NCI-H1436 treated with DMSO at 0.1 percent for 48 hours (cell line): ENCODE data around the gene SLC30A5.
"Not testable (repeated sequence)": the region's sequence is repeated elsewhere in the genome, so short reads cannot be mapped to it uniquely, and the experiment has no call there.

Experiments used
- DNase-seq: peaks from one replicate; lab custom pipeline; 2025; lab: John Stamatoyannopoulos, UW

The SLC30A5 gene

GRCh38 chr5:69093771-69094482, at the start of gene SLC30A5:
Gene SLC30A5 (plus strand): TSS chr5:69094014. CDS start chr5:69094256, 242 bp downstream.
- DNase-seq: peak; percentile 97

DNA sequence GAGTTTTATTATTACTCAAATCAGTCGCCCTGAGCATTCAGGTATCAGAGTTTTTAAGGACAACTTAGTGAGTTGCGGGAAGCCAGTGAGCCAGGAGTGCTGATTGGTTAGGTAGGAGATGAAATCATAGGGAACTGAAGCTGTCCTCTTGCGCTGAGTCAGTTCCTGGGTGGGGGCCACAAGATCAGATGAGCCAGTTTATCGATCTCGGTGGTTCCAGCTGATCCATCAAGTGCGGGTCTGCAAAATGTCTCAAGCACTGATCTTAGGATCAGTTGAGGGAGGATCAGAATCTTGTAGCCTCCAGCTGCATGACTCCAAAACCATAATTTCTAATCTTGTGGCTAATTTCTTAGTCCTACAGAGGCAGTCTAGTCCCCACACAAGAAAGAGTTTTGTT, 48.6 kb upstream of the SLC30A5 start:
- not testable (repeated sequence) for DNase-seq

GRCh38 chr5:69046375-69046957, 47.3 kb upstream of the SLC30A5 start:
- no peak for DNase-seq

DNA sequence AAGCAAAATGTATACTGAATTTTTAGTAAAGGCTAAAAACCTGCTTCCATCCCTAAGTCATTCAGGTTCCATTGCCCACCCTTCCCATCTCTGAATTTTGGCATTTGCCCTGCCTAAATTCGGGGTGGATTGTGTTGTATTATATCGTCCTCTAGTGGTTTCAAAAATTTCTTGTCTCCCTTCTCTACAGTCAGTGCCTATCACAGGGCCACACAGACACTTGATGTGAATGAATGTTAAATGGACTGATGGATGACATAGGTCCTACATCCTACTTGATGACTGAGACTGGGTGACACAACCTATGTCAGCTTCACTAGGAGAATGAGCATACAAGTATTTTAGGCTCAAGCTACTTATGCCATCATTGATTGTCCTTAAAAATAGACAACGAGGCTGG, 45.6 kb upstream of the SLC30A5 start:
- DNase-seq: no peak

DNA sequence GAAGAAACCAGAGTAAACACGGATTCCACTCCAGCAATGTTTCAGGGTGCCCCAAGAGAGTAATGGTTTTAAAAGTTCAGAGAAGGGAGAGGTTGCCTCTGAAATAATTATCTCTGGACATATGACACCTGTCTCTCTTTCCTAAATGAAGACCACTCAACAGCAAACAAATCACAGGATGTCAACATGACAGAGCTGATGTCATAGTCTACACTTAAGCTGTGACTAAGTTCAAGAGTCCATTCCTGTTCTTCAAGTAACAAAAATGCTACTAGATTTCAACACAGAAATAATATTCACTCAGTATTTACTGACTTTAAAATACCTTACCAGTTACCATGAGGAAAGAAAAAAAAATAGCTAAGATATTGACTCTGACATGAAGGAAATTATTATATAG, 44.7 kb upstream of the SLC30A5 start:
- DNase-seq: no peak

DNA sequence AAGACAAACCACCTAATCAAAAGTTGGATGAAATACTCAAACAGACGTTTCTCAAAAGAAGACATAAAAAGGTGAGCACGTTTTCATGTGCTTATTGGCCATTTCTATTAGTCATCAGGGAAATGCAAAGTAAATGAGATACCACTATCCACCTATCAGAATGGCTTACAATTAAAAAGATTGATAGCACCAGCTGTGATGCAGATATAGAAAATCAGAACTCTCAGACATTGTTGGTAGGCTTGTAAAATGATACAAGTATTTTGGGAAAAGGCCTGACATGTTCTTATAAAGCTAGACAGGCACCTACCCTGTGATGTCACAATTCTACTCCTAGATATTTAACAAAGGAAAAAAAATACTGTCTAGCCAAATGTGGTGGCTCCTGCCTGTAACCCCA, 44.0 kb upstream of the SLC30A5 start:
- no peak for DNase-seq

DNA sequence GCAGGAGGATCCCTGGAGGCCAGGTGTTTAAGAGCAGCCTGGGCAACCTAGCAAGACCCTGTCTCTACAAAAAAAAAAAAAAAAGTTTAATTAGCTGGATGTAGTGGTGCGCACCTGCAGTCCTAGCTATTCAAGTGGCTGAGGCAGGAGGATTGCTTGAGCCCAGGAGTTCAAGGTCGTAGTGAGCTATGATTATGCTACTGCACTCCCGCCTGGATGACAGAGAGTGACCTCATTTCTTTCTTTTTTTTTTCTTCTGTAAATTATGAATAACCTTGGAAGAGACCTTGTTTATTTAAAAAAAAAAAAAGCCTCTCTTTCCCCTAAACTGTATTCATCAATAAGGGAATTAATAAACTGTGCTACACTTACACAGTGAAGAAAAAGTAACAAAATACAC, 43.6 kb upstream of the SLC30A5 start:
- no peak for DNase-seq

GRCh38 chr5:69052181-69052580, 41.6 kb upstream of the SLC30A5 start:
- no peak for DNase-seq

DNA sequence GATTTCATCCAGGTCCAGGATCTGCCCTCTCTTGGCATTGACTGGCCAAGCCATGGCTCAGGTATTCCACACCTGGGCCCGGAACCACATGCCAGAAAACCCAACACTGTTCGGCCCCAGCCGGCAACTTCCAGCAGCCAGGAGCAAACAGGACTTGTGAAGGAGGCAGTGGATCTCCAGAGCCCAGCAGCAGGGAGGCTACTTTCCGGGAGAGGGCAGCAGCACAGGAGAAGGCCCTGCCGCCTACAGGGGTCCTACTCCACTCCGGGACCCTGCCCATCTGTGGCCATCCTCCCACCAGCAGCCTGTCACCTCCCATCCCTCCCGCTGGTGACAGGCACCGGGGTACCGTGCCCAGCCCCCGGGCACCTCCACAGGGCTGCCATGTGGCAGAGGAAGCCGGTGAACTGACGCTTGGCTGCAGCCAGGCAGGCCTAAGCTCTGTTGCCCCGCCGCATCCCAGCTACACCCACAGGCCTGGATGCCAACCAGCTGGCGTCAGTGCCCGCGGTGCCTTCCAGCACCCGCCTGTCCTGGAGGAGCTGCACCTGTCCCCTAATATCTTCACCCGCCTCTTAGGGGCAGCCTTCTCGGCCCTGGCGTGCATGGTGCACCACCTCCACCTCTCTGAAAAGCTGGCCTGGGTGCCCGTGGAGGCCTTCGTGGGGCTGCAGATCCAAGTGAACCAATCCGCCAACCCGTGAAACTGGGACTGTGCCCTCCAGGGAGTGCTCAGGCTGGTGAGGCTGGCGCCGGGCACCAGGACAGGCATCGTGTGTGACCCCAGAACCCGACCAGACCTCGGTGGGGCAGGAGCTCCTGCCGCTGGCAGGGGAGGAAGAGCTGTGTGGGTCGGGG, 18.9 kb upstream of the SLC30A5 start:
- DNase-seq: no peak

GRCh38 chr5:69075522-69076179, 18.2 kb upstream of the SLC30A5 start:
- no peak for DNase-seq

- DNase-seq: no peak
These were observed 14.8 kb upstream of the SLC30A5 start for GRCh38 chr5:69078921-69079540.

GRCh38 chr5:69079556-69079955, 14.3 kb upstream of the SLC30A5 start:
- no peak for DNase-seq

DNA sequence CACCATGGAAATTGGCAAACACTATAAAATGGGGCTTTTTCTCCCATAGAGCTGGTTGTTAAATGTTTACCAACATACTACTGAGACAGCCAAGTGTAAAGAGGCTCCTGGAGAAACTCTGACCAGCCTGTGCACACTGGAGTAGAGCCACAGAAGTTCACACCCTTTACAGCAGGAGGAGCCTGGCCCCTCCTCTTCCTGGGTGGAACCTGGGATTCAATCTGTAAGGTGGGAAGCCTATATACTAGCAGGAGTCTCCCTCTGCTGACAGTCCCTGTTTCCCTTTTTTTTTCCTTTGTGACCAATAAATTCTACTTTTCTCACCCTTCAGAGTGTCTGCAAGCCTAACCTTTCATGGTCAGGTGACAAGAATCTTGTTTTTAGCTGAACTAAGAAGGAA, 10.4 kb upstream of the SLC30A5 start:
- DNase-seq: no peak

- no peak for DNase-seq
These were observed 9.6 kb upstream of the SLC30A5 start for GRCh38 chr5:69084195-69084594.

DNA sequence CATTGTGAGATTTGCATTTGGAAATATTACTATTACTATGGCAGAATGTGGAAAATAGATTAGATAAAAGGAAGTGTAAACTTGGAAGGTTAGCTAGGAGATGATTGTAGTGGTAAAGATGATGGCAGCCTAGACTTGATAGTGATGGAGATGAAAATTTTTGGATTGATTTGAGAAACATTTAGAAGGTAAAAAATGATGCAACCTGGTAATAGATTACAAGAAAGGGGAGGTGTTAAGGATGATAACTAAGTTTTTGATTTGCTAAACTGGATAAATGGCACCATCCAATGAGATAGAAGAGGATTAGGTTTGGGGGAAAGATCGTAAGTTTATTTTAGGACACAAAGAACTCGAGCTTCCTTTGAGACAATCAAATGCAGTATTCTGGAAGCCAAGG, 8.9 kb upstream of the SLC30A5 start:
- DNase-seq: no peak

- DNase-seq: no peak
These were observed 7.6 kb upstream of the SLC30A5 start for GRCh38 chr5:69086206-69086605.

DNA sequence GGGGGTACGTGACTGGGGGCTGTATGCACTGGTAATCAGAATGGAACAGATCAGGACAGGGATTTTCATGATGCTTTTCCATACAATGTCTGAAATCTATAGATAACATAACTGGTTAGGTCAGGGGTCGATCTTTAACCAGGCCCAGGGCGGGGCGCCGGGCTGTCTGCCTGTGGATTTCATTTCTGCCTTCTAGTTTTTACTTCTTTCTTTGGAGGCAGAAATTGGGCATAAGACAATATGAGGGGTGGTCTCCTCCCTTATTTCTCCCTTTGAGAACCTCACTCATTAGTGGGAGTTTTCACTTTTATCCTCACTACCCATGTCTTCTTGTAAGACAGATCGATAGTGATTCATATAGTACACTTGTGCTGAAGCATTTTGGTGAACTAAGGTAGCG, 5.8 kb upstream of the SLC30A5 start:
- DNase-seq: not testable (repeated sequence)

DNA sequence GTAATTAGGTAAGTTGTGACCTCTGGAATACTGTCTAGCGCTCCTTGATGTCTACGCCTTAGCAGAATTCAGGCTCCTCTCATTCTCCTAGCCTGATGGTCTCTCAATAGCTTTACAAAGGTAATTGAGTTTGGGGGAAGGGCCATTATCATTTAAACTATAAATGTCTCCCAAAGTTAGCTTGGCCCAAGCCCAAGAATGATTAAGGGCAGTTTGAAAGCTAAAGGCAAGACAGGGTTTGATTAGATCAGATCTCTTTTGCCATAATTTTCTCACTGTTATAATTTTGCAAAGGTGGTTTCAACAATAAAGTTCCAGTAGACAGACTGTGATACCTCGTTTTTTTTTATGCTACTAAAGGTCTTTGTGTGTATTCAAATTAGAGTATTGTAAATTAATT, 3.7 kb upstream of the SLC30A5 start:
- no peak for DNase-seq

DNA sequence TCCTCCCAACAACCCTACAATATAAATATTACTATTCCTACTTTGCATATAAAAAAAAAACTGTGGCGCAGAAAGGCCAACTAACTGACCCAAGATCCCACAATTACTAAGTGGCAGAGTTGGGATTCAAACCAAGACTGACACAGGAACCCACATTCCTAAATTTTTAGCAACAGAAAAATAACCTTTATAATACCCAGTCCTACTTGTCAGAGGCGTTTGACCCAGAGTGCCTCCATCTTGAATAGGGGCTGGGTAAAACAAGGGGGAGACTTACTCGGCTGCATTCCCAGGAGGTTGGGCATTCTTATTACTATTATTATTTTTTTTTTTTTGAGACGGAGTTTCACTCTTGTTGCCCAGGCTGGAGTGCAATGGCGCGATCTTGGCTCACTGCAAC, 2.0 kb upstream of the SLC30A5 start:
- DNase-seq: no peak

GRCh38 chr5:69092969-69093368, 845 bp upstream of the SLC30A5 start:
- DNase-seq: no peak

DNA sequence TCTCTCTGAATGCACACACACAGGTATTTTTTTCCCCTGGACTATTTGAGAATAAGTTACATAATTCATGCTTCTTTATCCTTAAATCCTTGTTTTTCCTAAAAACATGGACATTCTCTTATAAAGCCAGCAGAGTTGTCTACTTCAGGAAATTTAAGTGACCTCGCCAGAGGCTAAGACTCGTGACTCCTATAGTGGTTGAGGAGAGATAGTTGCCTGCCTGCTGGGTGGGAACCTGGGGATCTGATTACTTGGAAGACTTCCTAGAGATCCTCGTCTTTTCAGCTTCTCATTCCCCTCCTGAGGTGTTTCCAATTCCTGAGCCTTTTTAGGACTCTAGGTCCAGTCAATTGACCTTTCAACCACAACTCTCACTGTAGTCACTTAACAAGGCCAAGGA, 5.5 kb downstream of the SLC30A5 start:
- DNase-seq: no peak

DNA sequence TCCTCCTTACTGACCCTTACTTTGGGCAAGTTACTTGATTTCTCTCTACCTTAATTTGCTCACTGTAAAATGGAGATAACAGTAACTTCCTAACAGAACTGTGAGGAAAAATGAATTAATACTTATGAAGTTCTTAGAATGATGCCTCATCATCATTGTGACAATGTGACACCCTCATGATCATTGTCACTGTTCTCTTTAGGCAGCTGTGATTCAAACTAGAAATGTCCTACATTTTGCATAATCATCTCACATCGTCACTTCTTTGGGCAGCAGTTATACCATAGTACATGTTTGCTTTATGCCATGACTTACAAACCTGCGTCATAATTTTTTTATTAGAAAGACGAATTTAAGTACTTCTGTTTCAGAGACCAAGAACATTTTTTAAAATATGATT, 9.7 kb downstream of the SLC30A5 start:
- no peak for DNase-seq
